Subcutaneous abdominal adipose tissue (tissue), 5 donors: ENCODE measurements around the gene AFDN.
A peak's percentile ranks its signal among the peaks of the same experiment; 100 is the strongest.

ENCODE experiments used
- H3K27ac ChIP-seq: one replicate; pipeline ENCODE4 v1.7.0; 2013; ENCODE audit warnings: low read depth, mild to moderate bottlenecking, inconsistent platforms, low read length, moderate library complexity
- H3K27me3 ChIP-seq, 5 donors: one replicate each; pipeline ENCODE4 v1.7.0; 2013; ENCODE audit warnings: low read length in 5 of 5, inconsistent platforms in 1 of 5; ENCODE audit not compliant: control insufficient read depth in 5 of 5, insufficient read depth in 4 of 5
- H3K36me3 ChIP-seq, 5 donors: one replicate each; pipeline ENCODE4 v1.7.0; 2013; ENCODE audit warnings: low read length in 5 of 5; ENCODE audit not compliant: control insufficient read depth in 5 of 5, insufficient read depth in 5 of 5
- H3K4me1 ChIP-seq, 5 donors: one replicate each; pipeline ENCODE4 v1.7.0; 2013; ENCODE audit warnings: low read length in 5 of 5, mild to moderate bottlenecking in 3 of 5, moderate library complexity in 1 of 5; ENCODE audit not compliant: control insufficient read depth in 5 of 5, insufficient read depth in 5 of 5
- H3K4me3 ChIP-seq, 5 donors: one replicate each; pipeline ENCODE4 v1.7.0; 2013; ENCODE audit warnings: low read length in 5 of 5, low read depth in 1 of 5
- H3K9ac ChIP-seq, 5 donors: one replicate each; pipeline ENCODE4 v1.7.0; 2013; ENCODE audit warnings: low read length in 5 of 5, mild to moderate bottlenecking in 4 of 5, moderate library complexity in 3 of 5
- H3K9me3 ChIP-seq, 5 donors: one replicate each; pipeline ENCODE4 v1.7.0; 2013; ENCODE audit warnings: low read length in 5 of 5; ENCODE audit not compliant: control insufficient read depth in 5 of 5
- donor health status: healthy.
- donor health status: healthy.
- donor health status: healthy.
- donor health status: healthy.
- donor health status: healthy.

AFDN gene

DNA sequence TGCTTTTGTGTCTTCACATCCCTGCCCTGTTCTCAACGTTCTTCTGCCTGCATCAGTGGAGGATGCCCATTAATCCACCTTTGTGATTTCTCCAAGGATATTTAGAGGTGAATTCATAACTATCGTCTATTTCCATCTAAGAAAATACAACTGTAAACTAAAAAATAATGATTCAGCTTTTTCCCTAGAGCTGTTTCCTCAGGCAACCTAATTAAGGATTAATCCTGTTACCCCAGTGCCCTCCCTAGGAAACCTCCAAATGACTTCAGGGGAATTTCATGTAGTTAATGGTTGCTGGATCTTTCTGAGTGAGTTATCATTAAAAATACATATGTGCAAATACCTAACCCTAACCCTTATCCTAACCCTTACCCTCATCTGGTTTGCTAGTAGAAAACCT, 14.6 kb upstream of the AFDN start:
- Histone ChIP-seq H3K27ac (no peak overlapping the region), H3K4me1 (no peaks in the 10 kb centered on the region), H3K4me3 (no peak overlapping the region), H3K27me3 (peaks cover 0 to 2% (median 0%) of the 10 kb centered on the region in 5 donors), H3K9ac (no peak overlapping the region), H3K36me3 (no peaks in the 10 kb centered on the region), H3K9me3 (no peaks in the 10 kb centered on the region)

DNA sequence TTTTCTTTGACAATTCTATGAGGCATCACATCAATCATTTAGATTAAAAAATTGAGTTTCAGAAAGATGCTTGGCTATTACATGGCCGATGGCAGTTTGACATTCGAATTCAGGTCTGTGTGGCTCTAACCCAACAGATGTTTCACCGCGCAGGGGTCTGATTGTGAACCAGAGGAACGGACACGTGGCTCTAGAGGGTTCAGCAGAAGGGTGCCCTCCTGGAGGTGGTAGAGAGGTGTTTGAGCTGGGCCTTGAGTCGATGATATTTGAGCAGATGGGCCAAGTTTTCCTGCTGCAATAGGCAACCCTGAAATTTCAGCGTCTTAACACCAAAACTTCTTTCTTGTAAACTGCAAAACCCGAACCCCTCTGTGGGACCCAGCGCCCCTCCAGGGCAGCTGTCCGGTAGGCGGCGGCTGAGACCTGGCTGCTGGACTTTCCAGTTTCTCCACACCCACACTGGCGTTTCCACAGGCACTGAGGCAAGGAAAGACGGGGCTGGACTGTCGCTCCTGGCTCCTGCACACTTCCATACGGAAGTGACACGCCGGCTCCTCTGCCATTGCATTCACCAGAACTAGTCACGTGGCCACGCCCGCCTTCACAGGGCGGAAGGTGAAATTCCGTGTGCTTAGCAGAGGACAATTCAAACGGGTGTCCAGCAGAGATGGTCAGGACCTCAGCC, 11.3 kb upstream of the AFDN start:
- no peak overlapping the region for H3K27ac ChIP-seq
- no peak overlapping the region for H3K4me3 ChIP-seq
- no peaks in the 10 kb centered on the region for H3K9me3 ChIP-seq
- peaks cover 0 to 2% (median 0%) of the 10 kb centered on the region in 5 donors for H3K27me3 ChIP-seq
- H3K36me3 ChIP-seq: no peaks in the 10 kb centered on the region
- no peak overlapping the region for H3K9ac ChIP-seq
- H3K4me1 ChIP-seq: no peaks in the 10 kb centered on the region

DNA sequence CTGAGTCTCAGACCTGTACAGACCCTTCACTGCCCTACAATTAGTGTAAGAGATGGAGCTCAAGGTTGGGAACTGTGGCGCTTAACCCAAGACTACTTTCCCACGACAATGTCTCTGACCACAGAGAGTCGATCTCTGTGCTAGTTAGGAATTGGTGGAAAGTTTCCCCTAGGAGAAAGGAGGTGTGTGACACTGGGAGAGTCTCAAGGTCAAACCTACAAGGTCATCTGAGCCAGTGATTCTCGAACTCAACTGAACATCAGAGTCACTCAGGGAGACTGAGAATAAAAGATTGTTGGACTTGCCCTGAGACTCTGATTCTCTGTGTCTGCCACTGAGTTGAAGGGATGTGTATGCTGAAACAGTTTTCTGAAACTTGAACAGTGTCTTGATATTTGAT, 9.7 kb upstream of the AFDN start:
- Histone ChIP-seq H3K4me1 (no peaks in the 10 kb centered on the region), H3K4me3 (no peak overlapping the region), H3K9me3 (no peaks in the 10 kb centered on the region), H3K27ac (no peak overlapping the region), H3K9ac (no peak overlapping the region), H3K36me3 (no peaks in the 10 kb centered on the region), H3K27me3 (peaks cover 0 to 2% (median 0%) of the 10 kb centered on the region in 5 donors)

DNA sequence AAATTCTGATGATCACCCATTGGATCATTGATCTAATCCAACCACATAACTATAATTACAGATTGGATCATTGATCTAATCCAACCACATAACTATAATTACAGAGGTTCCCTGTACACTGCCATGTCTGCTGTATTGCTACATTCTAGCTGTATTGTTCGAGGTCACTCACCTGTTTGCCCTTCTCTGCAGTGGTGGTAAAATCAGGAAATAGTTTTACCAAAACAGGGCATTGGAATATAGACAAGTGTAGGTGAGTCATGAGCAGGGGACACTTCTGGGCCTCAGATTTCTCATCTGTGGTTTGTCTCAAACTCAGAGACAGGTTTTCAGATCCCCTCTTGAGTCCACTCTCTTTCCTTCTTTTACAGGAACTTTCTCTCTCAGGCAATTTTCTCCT, 9.0 kb upstream of the AFDN start:
- no peak overlapping the region for H3K4me3 ChIP-seq
- H3K4me1 ChIP-seq: no peaks in the 10 kb centered on the region
- no peak overlapping the region for H3K27ac ChIP-seq
- H3K27me3 ChIP-seq: peaks cover 0 to 2% (median 0%) of the 10 kb centered on the region in 5 donors
- H3K36me3 ChIP-seq: no peaks in the 10 kb centered on the region
- no peak overlapping the region for H3K9ac ChIP-seq
- no peaks in the 10 kb centered on the region for H3K9me3 ChIP-seq

DNA sequence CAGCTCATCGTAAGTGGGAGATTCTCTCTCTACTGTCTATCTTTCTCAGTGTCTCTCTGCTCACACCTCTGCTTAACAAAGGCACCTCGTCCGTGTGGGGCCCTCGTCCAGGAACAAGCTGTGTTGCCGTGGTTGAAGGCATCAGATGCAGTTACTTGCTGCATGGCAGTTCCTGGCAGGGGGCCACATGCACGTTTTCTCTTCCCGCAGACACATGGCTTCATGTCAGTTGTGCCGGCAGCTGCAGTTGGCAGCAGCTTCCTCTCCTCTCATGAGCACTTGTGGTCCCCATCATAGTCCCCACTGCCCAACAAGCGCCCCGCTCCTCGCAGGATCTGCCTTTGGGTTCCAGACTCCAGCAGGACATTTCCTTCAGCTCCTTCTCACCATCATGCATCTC, 7.1 kb upstream of the AFDN start:
- no peak overlapping the region for H3K4me3 ChIP-seq
- H3K9me3 ChIP-seq: no peaks in the 10 kb centered on the region
- no peaks in the 10 kb centered on the region for H3K36me3 ChIP-seq
- H3K9ac ChIP-seq: no peak overlapping the region
- H3K27me3 ChIP-seq: peaks cover 0 to 2% (median 0%) of the 10 kb centered on the region in 5 donors
- H3K4me1 ChIP-seq: no peaks in the 10 kb centered on the region
- no peak overlapping the region for H3K27ac ChIP-seq

DNA sequence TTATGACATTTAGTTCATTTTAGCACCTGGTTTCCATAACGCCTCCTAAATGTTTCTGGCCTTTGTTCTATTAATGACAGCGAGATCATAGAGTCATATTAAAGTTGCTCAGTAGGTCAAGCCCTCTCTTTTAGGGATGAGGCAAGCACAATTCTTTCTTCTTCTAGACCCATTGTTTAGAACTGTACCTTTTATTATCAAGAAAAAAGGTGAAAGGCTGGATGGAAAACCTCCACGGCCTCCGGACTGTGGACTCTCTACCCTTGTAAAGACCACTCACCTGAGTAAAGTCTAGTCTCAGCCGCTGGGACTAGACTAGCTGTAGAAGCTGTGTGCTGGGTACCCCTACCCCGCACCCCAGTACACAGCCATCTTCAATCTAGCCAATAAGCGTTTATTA, 6.0 kb upstream of the AFDN start:
- Histone ChIP-seq H3K9me3 (no peaks in the 10 kb centered on the region), H3K27me3 (peaks cover 0 to 2% (median 0%) of the 10 kb centered on the region in 5 donors), H3K27ac (no peak overlapping the region), H3K36me3 (no peaks in the 10 kb centered on the region), H3K4me3 (no peak overlapping the region), H3K9ac (no peak overlapping the region), H3K4me1 (peaks cover 0 to 11% (median 7%) of the 10 kb centered on the region in 5 donors)

DNA sequence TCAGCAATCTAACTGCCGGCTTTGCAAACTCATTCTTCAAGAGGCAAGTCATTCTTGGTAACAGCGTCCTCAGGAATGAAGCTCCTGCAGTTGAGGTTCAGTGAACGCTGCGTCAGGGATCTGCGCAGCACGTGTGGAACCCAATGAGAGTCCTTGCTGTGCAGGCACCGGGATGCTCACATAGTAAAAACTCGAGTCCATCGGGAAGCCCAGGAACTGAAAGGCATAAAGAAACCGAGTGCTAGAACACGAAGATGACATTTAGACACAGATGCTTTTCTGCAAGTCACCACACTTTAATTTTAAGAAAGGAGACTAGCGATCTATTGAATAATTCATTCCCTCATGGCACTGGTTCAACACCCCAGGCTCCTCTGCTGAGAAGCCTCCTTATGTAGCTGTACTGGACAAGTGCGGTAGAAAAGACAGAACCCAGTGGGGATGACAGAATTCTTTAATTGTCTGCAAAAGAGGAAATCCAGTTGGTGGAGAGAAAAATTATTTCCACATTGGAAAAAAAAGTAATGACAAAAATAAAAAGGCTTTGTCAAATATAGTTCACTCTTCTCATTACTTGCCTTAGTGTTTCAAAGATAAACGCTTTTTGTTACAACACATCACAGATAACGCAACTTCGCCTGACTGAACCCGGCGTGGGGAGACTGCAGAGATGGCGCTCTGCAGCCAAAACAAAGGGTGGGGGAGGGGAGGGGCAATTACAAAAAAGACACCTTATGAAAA, 1.9 kb upstream of the AFDN start:
- H3K27me3 ChIP-seq: peaks cover 0 to 2% (median 0%) of the 10 kb centered on the region in 5 donors
- no peak overlapping the region for H3K27ac ChIP-seq
- no peaks in the 10 kb centered on the region for H3K36me3 ChIP-seq
- no peaks in the 10 kb centered on the region for H3K9me3 ChIP-seq
- no peak overlapping the region for H3K9ac ChIP-seq
- peaks cover 0 to 28% (median 25%) of the 10 kb centered on the region in 5 donors for H3K4me1 ChIP-seq
- H3K4me3 ChIP-seq: peak overlapping the region in 2 of 5 donors; percentile 69 to 75

DNA sequence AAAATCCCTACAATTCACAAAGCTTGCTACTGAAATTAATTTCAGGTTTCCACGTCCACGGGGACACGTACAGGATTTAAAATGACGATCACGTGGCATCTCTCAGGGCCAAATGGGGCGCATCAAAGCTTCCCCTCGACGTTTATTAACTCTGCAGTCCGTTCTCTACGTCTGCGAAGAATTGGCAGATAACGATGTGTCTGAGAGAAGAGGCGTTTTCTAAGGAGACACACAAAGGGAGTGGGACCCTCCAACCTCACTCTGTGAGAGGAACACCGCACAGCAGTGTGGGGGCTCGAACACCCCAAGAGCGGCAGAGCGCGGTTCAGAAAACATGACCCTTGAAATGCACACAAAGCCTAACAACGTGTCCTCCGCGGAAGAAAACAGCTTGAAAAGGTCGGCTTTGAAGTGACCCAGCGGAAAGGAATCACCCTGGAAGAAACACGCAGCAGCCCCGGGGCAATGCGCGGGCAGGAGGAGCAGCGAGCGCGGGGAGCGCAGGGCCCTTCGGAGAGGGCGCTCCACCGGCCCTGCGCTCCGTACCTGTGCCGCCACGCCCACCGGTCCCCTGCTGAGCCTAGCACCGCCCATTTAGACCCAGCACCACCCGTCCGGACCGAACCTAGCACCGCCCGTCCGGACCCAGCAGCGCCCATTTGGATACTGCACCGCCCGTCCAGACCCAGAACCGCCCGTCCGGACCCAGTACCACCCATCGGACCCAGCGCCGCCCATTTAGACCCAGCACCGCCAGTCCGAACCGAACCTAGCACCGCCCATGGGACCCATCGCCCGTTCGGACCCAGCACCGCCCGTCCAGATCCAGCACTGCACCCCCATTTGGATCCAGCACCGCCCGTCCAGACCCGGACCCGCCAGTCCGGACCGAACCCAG, 1.1 kb upstream of the AFDN start:
- no peak overlapping the region for H3K27ac ChIP-seq

DNA sequence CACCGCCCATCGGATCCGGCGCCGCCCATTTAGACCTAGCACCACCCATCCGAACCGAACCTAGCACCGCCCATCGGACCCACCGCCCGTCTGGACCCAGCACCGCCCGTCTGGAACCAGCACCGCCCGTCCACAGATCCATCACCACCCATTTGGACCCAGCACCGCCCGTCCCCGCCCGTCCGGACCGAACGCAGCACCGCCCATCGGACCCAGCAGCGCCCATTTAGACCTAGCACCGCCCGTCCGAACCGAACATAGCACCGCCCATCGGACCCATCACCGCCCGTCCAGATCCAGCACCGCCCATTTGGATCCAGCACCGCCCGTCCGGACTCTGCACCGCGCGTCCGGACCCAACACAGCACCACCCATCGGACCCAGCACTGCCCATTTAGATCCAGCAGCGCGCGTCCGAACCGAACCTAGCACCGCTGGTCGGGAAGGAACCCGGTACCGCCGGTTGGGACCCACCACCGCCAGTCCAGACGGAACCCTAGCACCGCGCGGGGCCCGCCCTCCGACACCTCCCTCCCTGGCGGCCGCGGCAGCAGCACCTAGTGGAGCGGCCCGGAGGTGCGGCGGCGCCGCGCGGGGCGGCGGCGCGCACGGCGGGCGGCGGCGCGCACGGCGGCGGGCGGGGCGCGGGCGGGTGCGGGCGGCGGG, 348 bp upstream of the AFDN start:
- Histone ChIP-seq H3K9me3 (no peaks in the 10 kb centered on the region), H3K27me3 (peaks cover 0 to 2% (median 0%) of the 10 kb centered on the region in 5 donors), H3K4me3 (peak overlapping the region in 4 of 5 donors; percentile 75 to 91 (median 83)), H3K4me1 (peaks cover 0 to 28% (median 25%) of the 10 kb centered on the region in 5 donors), H3K27ac (no peak overlapping the region), H3K9ac (peak overlapping the region in 3 of 5 donors; percentile 11 to 75 (median 59)), H3K36me3 (no peaks in the 10 kb centered on the region)

More for the DNA sequence above, 1.1 kb upstream of the AFDN start:
- peaks cover 0 to 28% (median 25%) of the 10 kb centered on the region in 5 donors for H3K4me1 ChIP-seq
- peaks cover 0 to 2% (median 0%) of the 10 kb centered on the region in 5 donors for H3K27me3 ChIP-seq
- H3K9me3 ChIP-seq: no peaks in the 10 kb centered on the region
- H3K36me3 ChIP-seq: no peaks in the 10 kb centered on the region
- H3K4me3 ChIP-seq: peak overlapping the region; percentile 69 to 91 (median 82)
- peak overlapping the region in 2 of 5 donors; percentile 59 to 75 for H3K9ac ChIP-seq
